Measurements from ENCODE around the gene COBL. TPM values are rescaled to one million over a fixed set of nuclear protein-coding genes. Genes with fewer than 3 reads are reported as not detected.

The COBL gene
- polyA plus RNA-seq, 1 donor (not counting 4 experiments of a cell fraction or from before 2014, with no cell fraction given) = 4.5 TPM

- no peak for FAIRE-seq
- no peaks in the 10 kb centered on the region for H3K36me3 ChIP-seq (ENCODE audit: control insufficient read depth in 2 of 2, extremely low read depth in 1 of 2, insufficient read depth in 2 of 2, low read length in 2 of 2)
- dilution Hi-C loops (cut with MboI; ENCODE audit: extremely low pct_ligation_motif_present, low sequenced_read_pairs) = no loop called here
- H3K79me2 ChIP-seq (ENCODE audit: control insufficient read depth, insufficient read depth, low read length) = no peaks in the 10 kb centered on the region
- H2AFZ ChIP-seq (ENCODE audit: control insufficient read depth, low read length) = no peak overlapping the region
- H3K4me1 ChIP-seq (ENCODE audit: control insufficient read depth, extremely low read depth, insufficient read depth, low read length) = no peaks in the 10 kb centered on the region
- H3K4me2 ChIP-seq (ENCODE audit: control insufficient read depth, extremely low read depth, insufficient read depth, low read depth, low read length) = no peak overlapping the region
- no peak for DNase-seq (ENCODE audit: low read depth, low spot score)
- TF ChIP-seq CTCF (optimal IDR thresholded peaks at IDR 0.05 in 1 of 3, IDR thresholded peaks at IDR 0.05 in 1 of 3, conservative IDR thresholded peaks at IDR 0.05 in 1 of 3; ENCODE audit: extremely low read depth in 1 of 3, insufficient read depth in 2 of 3, low read length in 3 of 3) (no peak), EZH2 (IDR thresholded peaks at IDR 0.05; ENCODE audit: low read length) (no peak)
- no peaks in the 10 kb centered on the region for H3K9me3 ChIP-seq (ENCODE audit: control insufficient read depth, low read depth, low read length)
- H3K27ac ChIP-seq (ENCODE audit: control insufficient read depth, insufficient read depth, low read length) = no peak overlapping the region
- no peaks in the 10 kb centered on the region for H3K9me1 ChIP-seq (ENCODE audit: control insufficient read depth, extremely low read depth, insufficient read depth, low read length)
- H3K9ac ChIP-seq (ENCODE audit: control insufficient read depth, extremely low read depth, insufficient read depth, low read length) = no peak overlapping the region
- no peaks in the 10 kb centered on the region for H3K27me3 ChIP-seq (ENCODE audit: control insufficient read depth, extremely low read depth, insufficient read depth, low read length)
- H4K20me1 ChIP-seq (ENCODE audit: control insufficient read depth, extremely low read depth, insufficient read depth, low read length) = no peaks in the 10 kb centered on the region
- no peak overlapping the region for H3K4me3 ChIP-seq (ENCODE audit: control insufficient read depth in 2 of 3, extremely low read depth in 1 of 3, insufficient read depth in 2 of 3, low read depth in 1 of 3, low read length in 3 of 3)
Measured at GRCh38 chr7:51132661-51133060, 183.9 kb downstream of the COBL start.

- no peak for FAIRE-seq
- Histone ChIP-seq H3K9ac (ENCODE audit: control insufficient read depth, extremely low read depth, insufficient read depth, low read length) (no peak overlapping the region), H3K9me1 (ENCODE audit: control insufficient read depth, extremely low read depth, insufficient read depth, low read length) (no peaks in the 10 kb centered on the region), H3K27me3 (ENCODE audit: control insufficient read depth, extremely low read depth, insufficient read depth, low read length) (no peaks in the 10 kb centered on the region), H3K27ac (ENCODE audit: control insufficient read depth, insufficient read depth, low read length) (no peak overlapping the region), H3K79me2 (ENCODE audit: control insufficient read depth, insufficient read depth, low read length) (no peaks in the 10 kb centered on the region), H3K4me3 (ENCODE audit: control insufficient read depth in 2 of 3, extremely low read depth in 1 of 3, insufficient read depth in 2 of 3, low read depth in 1 of 3, low read length in 3 of 3) (no peak overlapping the region), H3K4me2 (ENCODE audit: control insufficient read depth, extremely low read depth, insufficient read depth, low read depth, low read length) (no peak overlapping the region), H2AFZ (ENCODE audit: control insufficient read depth, low read length) (no peak overlapping the region), H4K20me1 (ENCODE audit: control insufficient read depth, extremely low read depth, insufficient read depth, low read length) (no peaks in the 10 kb centered on the region), H3K9me3 (ENCODE audit: control insufficient read depth, low read depth, low read length) (no peaks in the 10 kb centered on the region), H3K4me1 (ENCODE audit: control insufficient read depth, extremely low read depth, insufficient read depth, low read length) (no peaks in the 10 kb centered on the region), H3K36me3 (ENCODE audit: control insufficient read depth in 2 of 2, extremely low read depth in 1 of 2, insufficient read depth in 2 of 2, low read length in 2 of 2) (no peaks in the 10 kb centered on the region)
- no peak for TF ChIP-seq CTCF (optimal IDR thresholded peaks at IDR 0.05 in 1 of 3, IDR thresholded peaks at IDR 0.05 in 1 of 3, conservative IDR thresholded peaks at IDR 0.05 in 1 of 3; ENCODE audit: extremely low read depth in 1 of 3, insufficient read depth in 2 of 3, low read length in 3 of 3)
- no peak for TF ChIP-seq EZH2 (IDR thresholded peaks at IDR 0.05; ENCODE audit: low read length)
- dilution Hi-C loops (cut with MboI; ENCODE audit: extremely low pct_ligation_motif_present, low sequenced_read_pairs) = no loop called here
- no peak for DNase-seq (ENCODE audit: low read depth, low spot score)
Measured at GRCh38 chr7:51129527-51130472, 186.8 kb downstream of the COBL start.
